WI38 (cell line): ENCODE results near the gene EXOC4.

Experiments
- H3K4me3 ChIP-seq: 2 replicates; pipeline ENCODE4 v1.5.1; 2011; ENCODE audit warnings: low read depth, mild to moderate bottlenecking, control low read depth, low read length
- CTCF ChIP-seq: IDR thresholded peaks from 2 replicates; pipeline ENCODE4 v1.5.1; 2012; ENCODE audit warnings: low read depth, mild to moderate bottlenecking, control low read depth, low read length

EXOC4 gene

GRCh38 chr7:133299676-133300075 lies 46.8 kb downstream of the EXOC4 start:
- no peak for TF ChIP-seq CTCF
- no peak overlapping the region for H3K4me3 ChIP-seq

DNA sequence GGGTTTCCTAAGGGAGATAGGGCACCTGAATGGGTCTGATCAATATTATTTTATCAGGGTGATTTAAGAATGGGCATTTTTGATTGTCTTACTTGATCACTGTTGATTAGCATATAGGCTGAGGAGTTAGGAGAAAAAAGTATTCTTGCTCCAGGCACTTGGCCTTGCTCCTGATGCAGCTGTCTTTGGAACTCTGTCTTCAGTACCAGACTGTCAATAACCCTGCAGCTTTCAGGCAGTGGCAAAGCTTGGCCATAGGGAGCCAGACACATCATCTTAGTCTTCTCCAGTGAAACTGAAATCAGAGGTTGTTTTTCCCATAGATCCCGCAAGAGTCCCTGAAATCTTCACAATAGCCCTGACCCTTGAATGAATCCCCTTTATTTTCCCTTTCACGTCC lies 47.2 kb downstream of the EXOC4 start:
- H3K4me3 ChIP-seq, result no peak overlapping the region
- no peak for TF ChIP-seq CTCF

DNA sequence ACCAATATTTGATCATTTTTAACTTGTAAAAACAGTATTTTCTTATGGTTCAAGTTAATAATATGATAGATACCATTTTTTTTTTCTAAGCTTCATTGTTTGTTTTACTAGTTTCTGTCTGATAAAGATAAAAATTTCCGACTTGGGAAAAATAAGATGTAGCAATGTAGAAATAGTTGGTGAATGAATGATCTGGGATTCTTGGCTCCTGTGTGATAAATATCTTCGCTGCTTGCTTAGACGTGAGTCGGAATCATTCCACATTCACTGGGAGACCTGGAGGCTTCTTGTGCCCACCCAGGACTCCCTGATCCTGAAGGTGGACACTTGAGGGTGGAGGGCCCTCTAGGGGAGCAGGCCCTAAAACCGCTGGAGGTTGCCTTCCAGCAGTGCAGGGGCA lies 47.9 kb downstream of the EXOC4 start:
- H3K4me3 ChIP-seq, result no peak overlapping the region
- TF ChIP-seq CTCF, result no peak

DNA sequence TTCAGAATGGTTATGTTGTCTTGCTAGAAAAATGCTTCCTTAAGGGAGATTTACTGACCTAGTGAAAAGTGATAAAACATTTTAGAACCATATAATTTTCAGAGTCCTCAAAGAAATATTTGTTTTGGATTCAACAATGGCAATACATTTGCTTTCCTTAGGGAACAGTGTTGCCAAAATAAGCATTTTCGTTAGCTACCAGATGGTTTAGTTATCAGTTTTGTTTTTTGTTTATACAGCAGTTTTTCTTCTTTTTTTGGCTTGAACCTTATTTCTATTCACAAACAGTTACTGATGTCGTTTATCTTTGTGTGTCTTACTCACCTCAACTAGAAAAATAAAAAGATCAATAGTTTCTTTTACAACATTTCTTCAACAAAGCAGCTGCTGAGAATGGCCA lies 48.6 kb downstream of the EXOC4 start:
- no peak overlapping the region for H3K4me3 ChIP-seq
- no peak for TF ChIP-seq CTCF

GRCh38 chr7:133303372-133303771 lies 50.5 kb downstream of the EXOC4 start:
- TF ChIP-seq CTCF, result no peak
- H3K4me3 ChIP-seq, result no peak overlapping the region

GRCh38 chr7:133303931-133304330 lies 51.1 kb downstream of the EXOC4 start:
- no peak for TF ChIP-seq CTCF

DNA sequence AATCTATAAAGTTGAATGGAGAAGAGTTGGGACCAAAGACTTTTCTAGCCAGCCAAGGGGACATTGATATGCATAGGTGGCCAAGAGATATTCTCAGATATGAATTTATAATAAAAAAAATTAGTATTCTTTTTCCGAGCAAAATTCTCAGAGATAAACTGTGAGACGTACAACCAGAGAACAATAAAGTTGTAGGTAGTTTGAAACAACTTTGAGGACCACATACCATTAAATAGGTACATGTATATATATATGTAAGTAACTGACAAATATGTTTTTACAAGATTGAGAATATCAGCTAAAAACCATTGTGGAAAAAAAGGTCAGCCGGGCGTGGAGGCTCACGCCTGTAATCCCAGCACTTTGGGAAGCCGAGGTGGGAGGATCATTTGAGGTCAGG lies 56.5 kb downstream of the EXOC4 start:
- H3K4me3 ChIP-seq, result no peak overlapping the region
- no peak for TF ChIP-seq CTCF

More at GRCh38 chr7:133303931-133304330, 51.1 kb downstream of the EXOC4 start:
- no peak overlapping the region for H3K4me3 ChIP-seq
